GM19025 (cell line): ENCODE data around the gene GABRA6.
"Not testable (repeated sequence)": the region's sequence is repeated elsewhere in the genome, so short reads cannot be mapped to it uniquely, and the experiment has no call there.

Experiments
- ATAC-seq: cut with Tn5 transposase; IDR thresholded peaks from one replicate; pipeline ENCODE4 v1.9.1; 2021; ENCODE audit warnings: mild to moderate bottlenecking, low read depth, moderate library complexity; ENCODE audit not compliant: unreplicated experiment

The GABRA6 gene

GRCh38 chr5:161685461-161685860, at the start of gene GABRA6:
GABRA6 (plus strand) TSS chr5:161685721; CDS start chr5:161685990, 269 bp downstream.
- ATAC-seq = no peak

- ATAC-seq = no peak
Observed at GRCh38 chr5:161637591-161637990, 47.9 kb upstream of the GABRA6 start.

DNA sequence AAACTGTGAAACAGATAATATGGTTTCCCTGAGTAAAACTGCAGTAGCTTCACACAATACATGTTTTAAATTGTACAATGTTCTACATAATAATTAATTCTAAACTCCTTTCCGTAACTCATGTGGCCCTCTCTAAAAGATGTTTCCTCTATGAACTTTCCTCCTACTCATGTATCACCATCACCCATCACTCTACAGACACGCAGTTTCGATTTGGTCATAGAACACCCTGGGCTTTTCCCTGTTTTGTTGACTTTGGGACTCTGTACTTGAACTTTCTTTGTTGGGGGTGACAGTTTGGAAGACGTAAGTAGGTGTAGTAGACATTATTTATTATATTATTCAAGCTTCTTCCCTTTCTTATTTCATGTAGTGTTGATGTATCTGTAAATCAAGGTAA, 44.1 kb upstream of the GABRA6 start:
- no peak for ATAC-seq

DNA sequence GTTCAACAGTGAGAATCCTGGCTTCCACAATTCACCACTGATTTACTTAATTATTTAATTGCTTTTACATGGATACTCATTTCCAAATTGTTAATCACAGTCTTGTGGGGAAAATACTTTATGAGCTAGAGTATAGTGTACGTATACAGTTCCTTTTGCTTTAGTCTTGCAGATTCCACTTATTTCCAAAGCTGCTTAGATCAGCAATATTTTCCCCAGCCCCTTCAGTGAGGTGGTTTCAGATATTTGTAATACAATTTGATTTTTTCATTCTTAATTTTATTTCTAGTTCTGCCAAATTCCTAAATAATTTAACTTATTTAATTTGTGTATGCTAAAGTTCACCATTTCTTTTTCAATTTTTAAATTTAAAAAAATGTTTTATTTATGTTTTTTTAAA, 40.3 kb upstream of the GABRA6 start:
- ATAC-seq = no peak

- ATAC-seq = not testable (repeated sequence)
Observed at GRCh38 chr5:161651926-161652325, 33.6 kb upstream of the GABRA6 start.

- ATAC-seq = no peak
Observed at GRCh38 chr5:161660806-161661205, 24.7 kb upstream of the GABRA6 start.

- no peak for ATAC-seq
Observed at GRCh38 chr5:161663431-161663830, 22.1 kb upstream of the GABRA6 start.

DNA sequence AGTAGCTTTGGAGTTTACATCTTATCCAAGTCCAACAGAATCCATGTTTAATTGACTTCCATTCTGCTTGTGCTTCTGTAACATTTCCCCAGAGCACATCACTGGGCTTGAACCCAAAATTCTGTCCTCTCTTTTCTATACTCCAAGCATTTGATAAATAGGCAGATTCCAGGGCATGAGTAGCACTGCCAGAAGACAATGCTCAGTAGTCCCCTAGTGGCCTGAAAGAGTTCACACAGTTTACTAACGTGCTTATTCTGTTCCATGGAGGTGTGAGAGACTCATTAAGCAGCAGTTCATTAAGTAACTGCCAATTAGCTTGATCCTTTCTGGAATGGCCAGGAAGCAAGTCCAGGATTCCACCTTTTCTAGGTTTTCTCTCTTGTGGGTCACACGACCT, 9.4 kb upstream of the GABRA6 start:
- peak; percentile 78 for ATAC-seq

GRCh38 chr5:161686149-161686548, 628 bp downstream of the GABRA6 start:
- no peak for ATAC-seq

DNA sequence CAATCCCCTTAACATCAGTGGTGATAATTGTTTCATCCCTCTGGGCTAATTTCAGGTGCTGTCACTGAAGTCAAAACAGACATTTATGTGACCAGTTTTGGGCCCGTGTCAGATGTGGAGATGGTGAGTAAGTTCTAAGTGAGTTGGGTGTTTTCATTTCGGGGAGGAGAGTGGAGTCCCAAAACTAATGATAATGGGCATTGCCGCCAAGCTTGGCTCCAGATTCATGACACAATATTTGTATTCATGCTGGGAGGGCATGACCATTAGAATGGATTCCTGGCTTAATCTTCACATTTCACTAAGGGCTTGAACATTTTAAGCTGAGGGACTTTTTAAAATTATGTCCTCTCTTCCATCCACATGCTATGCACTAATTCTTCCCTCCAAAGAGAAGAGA, 1.4 kb downstream of the GABRA6 start:
- ATAC-seq = no peak

- no peak for ATAC-seq
Observed at GRCh38 chr5:161687316-161687715, 1.8 kb downstream of the GABRA6 start.

DNA sequence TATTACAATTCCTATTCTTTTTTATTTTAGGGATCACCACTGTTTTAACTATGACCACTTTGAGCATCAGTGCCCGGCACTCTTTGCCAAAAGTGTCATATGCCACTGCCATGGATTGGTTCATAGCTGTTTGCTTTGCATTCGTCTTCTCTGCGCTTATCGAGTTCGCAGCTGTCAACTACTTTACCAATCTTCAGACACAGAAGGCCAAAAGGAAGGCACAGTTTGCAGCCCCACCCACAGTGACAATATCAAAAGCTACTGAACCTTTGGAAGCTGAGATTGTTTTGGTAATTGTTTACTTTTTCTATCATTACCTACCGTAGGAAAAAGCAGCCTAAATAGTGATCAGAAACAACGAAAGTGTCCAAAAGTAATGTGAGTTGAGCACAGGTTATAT, 6.4 kb downstream of the GABRA6 start:
- ATAC-seq = no peak

- no peak for ATAC-seq
Observed at GRCh38 chr5:161697001-161697400, 11.5 kb downstream of the GABRA6 start.

DNA sequence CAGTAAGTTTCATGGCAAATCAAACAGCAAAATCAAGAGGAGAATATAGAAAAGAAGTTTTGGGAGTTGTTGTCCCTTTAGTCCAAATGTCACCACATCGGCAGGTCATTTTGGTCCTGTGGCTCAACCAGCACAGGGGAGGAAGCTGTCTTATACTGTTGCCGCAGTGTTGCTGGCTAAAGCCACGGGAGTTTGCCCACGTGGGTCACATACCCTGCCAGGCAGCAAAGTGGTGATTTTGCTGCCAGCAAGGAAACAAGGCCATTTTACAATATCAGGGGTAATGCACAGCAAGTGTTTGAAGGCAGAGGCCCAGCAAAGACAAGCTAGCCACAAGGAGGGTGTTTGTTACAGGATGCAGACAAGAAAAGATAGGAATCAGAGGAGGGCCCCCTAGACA, 14.5 kb downstream of the GABRA6 start:
- no peak for ATAC-seq

DNA sequence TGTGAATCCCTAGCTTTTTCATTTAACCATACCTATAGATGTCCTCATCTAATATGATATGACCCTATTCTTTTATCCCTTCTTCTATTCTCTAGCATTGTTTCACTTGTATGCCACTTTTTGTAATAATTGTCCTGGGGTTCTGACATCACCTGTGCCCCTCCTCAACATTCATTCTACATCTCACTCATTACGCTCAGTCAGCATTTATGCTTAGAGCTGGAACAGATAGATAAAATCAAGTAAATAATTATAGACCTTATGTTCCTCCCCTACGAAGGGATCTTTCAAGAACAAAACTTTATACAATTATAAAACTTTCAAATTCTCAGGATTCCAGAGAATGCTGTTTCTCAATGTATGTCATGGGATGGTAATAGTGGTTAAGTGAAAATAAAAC, 18.0 kb downstream of the GABRA6 start:
- ATAC-seq = no peak

DNA sequence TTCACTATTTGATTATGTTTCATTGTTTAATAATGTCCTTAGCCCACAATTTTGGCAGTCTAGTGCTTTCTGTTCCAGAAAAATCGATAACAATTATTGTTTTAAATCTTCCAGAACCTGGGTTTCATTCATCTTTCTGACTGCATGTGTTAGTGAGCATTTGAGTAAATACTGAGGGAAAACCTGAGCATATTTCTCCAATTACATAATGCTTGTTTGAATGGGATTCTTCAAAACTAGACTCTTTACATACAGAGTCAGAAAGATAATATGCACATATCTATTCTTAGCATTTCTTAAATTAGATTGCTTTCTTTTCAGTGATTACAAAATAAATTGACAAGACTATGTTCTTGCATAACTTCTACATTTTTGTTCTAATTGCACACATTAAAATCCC, 21.9 kb downstream of the GABRA6 start:
- no peak for ATAC-seq

GRCh38 chr5:161709239-161709638, 23.7 kb downstream of the GABRA6 start:
- no peak for ATAC-seq

GRCh38 chr5:161713042-161713441, 27.5 kb downstream of the GABRA6 start:
- ATAC-seq = no peak

DNA sequence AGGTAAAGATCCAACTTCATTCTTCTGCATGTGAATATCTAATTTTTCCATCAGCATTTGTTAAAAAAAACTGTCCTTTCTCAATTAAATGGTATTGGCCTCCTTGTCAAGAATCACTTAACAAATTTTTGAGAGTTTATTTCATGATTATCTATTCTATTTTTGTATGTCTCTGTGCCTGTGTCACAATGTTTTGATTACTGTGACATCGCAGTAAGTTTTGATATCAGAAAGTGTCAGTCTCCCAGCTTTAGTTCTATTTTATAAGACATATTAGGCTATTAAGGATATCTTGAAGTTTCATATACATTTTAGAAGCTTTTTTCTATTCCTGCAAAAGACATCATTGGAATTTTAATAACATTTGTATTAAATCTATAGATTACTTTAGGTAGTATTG, 33.6 kb downstream of the GABRA6 start:
- no peak for ATAC-seq

DNA sequence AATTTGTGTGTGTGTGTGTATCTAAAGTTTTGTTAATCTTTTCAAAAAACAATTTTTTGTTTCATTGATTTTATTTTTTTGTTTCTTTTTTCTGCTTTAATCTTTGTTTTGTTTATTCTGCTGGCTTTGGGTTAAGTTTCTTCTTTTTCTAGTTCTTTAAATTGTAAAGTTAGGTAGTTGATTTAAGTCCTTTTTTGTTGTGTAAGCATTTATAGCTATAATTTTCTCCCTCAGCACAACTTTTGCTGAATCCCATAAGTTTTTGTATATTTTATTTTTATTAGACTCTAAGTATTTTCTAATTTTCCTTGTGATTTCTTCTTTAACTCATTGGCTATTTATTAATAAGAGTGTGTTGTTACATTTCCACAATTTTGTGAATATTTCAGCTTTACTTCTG, 34.9 kb downstream of the GABRA6 start:
- ATAC-seq = no peak

DNA sequence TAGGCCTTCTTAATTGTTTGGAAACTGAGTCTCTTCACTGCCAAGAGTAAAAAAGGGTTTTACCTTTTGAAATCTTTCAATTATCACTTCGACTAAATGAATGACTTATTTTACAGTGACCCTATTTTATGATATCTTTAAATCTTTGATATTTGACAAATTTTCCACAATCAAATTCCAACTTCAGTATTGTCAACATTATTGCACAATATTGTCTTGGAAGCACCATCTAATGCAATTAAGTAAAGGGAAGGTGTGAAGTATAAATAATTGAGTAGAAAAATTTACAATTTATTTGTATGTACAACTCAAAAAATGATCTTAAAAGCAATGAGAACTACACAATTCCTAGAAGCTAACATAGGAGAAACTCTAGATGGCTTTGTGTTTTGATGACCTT, 49.2 kb downstream of the GABRA6 start:
- ATAC-seq = no peak

- ATAC-seq = no peak
Observed at GRCh38 chr5:161740433-161740832, 54.9 kb downstream of the GABRA6 start.

- ATAC-seq = no peak
Observed at GRCh38 chr5:161744276-161744675, 58.8 kb downstream of the GABRA6 start.
